ENCODE results near the gene PHACTR3.

PHACTR3 gene

DNA sequence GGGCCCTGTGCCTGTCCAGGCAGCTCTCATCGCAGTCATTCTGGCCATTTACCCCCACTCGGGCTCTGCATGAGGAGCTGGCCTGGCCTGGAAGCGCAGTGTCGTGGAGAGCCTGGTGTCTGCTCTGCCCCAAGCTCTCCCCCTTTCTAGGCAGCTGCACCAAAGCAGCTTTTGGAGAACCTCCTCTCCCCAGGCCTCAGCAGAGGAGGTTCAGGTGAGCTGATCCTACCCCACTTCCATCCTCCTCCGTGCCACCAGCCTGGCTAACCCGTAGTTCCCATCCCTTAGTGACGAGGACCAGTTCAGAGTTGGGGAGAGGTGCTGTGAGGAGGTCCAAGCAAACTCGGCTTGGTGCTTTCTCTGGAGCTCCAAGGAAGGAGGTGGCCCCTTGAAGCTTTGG, 30.5 kb upstream of the PHACTR3 start:
- DNase-seq (ENCODE audit: low spot score), result no peak

DNA sequence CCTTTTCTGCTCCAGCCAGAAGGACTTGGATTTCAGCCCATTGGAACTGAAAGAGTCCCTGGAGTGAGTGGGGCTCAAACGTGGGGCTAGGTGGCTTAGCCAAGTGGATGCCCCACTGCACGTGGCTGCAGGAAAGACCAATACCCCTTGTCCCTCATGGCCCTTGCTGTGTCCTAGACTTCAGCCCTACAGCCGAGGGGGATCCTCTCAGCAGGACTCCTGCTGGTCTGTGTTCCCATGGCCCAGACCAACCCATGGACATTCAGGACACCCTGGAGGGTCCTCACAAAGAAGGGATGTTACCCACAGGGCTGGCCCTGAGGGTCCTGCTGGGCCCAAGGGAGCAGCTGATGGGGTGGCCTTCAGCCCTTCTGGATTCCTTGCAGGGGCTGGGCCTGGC, 30.0 kb upstream of the PHACTR3 start:
- DNase-seq (ENCODE audit: low spot score), result no peak

- no peak for DNase-seq (ENCODE audit: low spot score)
These were observed 29.1 kb upstream of the PHACTR3 start for GRCh38 chr20:59575216-59575615.

GRCh38 chr20:59575653-59576052, 28.7 kb upstream of the PHACTR3 start:
- DNase-seq (ENCODE audit: low spot score), result no peak

GRCh38 chr20:59576216-59576953, 28.0 kb upstream of the PHACTR3 start:
- peak; percentile 48 for DNase-seq (ENCODE audit: low spot score)

DNA sequence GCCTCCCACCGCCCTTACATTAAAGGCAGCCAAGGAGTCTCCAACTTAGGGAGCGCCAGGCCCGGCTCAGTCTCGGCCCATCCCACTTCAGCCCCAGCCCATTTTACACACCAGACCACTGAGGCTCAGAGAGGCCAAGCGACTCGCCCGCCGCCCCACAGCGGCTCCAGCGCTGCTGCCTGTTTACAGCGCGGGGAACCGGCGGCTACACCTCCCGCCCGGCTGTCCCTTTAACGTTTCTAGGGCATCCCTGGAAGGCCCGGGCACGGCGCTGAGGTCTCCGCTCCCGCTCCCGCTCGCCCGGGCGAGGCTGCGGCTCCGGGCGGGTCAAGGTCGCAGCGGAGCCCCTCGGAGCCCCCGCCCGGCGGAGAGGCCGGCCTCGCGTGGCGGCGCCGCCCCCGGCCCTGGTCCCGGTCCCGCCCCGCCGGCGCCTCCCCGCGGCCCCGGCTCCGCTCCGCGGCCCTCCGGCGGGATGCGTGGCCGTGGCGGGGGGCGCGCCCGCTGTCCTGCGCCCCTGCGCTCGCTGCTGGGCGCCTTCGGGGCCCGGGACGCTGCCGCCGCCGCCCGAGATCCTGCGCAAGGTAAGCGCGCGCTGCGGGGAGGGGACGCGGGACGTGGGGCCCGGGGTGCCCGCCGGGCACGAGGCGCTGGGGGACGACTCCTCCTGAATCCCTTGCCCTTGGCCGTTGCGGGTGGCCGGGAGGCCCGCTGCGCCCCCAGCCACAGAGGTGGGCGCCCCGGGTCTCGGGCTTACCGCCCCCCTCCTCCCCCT, 27.1 kb upstream of the PHACTR3 start:
- DNase-seq (ENCODE audit: low spot score), result no peak

DNA sequence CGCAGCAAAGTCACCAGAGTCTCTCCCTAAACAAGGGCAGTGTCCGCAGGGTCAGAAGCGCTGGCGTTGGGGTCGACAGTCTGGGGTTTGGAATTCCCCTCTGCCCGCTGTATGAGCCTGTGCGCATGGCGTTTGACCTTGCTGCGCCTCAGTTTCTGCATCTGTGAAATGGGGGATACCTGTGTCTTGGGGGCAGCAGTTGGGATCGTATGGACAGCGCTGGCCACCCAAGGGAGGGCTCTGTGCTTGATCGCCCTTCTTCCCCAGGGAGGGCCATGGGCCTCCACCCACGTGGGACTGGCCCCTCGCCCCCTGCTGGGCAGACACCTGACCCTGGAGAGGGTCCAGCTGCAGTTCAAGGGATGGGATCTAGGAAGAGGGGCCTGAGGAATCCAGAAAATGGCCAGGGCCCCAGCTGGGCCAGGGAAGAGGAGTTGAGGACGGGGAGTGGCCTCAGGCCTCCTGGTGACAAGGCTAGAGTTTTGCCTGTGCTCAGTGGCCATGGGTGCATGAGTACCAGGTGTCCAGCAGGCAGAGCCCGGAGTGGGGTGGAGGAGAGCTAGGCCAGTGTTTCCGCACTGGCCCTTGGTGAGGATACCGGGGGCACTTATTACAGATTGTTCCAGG, 26.4 kb upstream of the PHACTR3 start:
- no peak for DNase-seq (ENCODE audit: low spot score)

DNA sequence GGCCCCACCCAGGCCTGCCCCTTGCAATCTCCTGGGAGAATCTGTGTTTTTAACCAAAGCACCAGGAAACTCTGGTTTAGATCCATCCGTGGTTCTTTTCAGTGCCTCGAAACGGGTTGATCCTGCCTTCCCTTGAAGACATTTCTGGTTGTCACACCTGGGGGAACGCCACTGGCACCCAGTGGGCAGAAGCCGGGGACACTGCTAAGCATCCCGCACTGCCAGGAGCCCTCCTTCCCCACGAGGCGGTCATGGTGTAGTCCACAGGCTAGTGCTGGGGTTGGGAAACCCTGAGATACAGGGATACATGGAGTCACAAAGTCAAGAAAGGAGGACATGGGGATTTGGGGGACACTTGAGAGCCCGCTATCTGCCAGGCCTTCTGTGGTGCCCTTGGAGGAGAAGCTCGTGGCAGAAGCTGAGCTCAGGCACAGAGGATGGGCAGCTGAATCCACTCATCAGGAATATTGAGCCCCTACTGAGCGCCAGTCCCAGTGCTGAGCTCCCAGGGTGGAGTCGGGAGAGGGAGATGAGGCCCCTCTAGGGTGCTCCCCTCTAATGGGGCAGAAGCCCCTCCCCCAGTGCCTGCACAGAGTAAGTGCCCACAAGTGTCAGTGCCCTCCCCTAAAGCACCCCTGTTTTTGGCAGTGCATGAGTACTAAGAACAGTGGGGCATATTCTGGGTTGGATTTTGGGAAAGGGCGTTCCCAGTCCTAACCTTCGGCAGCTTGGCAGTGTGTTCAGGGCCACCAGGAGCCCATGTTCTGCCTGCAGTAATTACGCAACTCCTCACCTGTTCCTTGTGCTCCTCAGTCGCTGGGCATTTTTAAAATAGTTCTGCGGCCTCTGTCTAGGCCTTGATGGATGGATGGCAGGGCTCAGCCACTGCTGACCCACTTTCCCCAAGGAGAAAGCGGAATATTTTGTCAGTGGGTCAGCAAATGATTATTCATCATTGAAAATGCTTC, 25.6 kb upstream of the PHACTR3 start:
- no peak for DNase-seq (ENCODE audit: low spot score)

DNA sequence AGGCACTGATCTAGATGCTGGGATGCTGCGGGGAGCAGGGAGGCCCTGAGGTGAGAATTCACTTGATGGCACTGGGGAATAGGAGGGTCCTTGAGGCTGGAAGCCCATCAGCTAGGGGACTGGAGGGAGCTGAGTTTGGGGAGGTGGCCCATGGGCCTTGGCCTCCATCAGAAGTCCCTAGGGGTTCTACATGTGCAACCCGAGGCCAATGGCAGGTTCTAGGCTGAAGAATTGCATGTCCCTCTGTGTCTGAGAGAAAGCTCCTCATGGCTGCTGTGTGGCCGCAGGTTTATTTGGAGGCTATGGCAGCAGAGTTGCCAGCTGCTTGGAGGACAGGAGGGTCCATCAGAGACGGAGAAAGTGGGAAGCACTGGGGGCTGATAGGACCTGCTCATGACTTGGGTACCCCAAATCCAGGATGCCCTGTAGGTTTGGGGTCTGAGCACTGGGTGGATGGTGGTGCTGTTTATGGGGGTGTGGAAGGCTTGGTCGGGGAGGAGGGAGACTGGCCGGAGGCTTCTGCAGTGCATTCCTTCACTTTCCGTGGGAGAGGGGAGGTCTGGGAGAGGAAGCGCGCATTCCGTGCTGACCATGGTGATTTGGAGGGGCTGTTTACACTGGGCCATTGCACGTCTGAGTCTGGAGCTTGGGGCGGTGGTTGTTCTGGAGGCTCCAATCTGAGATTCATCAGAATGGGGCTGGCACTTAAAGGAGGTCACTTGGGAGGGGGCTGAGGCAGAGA, 24.8 kb upstream of the PHACTR3 start:
- DNase-seq (ENCODE audit: low spot score), result no peak

- DNase-seq (ENCODE audit: low spot score), result no peak
These were observed 24.0 kb upstream of the PHACTR3 start for GRCh38 chr20:59580146-59580946.

DNA sequence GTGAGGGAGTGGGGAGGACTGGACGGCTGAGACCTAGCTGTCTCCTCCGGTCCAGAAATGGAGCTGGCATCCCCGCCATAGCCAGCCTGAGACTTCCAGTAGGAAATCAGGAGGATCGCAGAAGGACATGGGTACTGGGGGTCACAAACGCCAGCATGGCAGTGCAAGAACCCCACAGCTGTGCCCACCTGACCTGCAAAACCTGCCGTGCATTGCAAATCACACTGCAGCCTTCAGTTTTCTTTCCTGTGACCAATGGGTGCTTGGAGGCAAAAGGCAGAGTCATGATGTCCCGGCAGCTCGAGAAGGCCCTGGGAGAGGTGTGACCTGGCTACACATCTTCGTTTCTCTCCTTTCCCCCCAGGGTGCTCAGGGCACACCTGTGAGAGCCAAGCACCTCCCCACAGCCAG, 23.3 kb upstream of the PHACTR3 start:
- DNase-seq (ENCODE audit: low spot score), result no peak

DNA sequence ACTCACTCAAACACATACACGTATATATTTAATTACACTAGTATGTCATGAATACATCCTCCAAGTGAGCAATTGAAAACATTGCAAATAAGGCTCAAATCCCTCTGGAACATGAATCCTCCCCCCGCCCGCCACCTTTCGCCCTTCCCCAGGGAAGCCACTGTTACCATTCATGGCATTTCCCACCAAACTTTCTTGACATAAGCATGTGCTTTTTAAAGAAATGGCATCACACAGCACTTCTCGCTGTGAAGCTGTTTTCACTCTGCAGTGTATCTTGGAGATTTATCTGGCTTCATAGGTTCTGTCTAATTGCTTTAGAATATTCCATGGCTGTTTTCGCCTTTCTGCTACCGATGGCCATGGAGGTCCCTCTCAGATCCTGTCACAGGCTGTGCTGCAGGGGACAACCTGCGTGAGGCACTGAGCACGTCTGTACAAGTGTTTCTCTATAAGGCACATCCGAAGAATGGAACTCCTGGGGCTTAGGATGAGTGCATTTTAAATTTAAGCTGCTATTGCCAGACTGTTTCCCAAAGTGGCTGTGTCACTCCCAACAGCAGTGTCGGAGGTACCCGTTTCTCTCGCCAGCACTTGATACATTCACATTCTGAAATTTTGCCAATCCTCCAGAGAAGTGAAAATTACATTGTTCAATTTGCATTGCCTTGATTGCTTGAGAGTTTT, 22.2 kb upstream of the PHACTR3 start:
- no peak for DNase-seq (ENCODE audit: low spot score)

- DNase-seq (ENCODE audit: low spot score), result no peak
These were observed 20.7 kb upstream of the PHACTR3 start for GRCh38 chr20:59583428-59584277.

- DNase-seq (ENCODE audit: low spot score), result no peak
These were observed 19.9 kb upstream of the PHACTR3 start for GRCh38 chr20:59584278-59584925.

DNA sequence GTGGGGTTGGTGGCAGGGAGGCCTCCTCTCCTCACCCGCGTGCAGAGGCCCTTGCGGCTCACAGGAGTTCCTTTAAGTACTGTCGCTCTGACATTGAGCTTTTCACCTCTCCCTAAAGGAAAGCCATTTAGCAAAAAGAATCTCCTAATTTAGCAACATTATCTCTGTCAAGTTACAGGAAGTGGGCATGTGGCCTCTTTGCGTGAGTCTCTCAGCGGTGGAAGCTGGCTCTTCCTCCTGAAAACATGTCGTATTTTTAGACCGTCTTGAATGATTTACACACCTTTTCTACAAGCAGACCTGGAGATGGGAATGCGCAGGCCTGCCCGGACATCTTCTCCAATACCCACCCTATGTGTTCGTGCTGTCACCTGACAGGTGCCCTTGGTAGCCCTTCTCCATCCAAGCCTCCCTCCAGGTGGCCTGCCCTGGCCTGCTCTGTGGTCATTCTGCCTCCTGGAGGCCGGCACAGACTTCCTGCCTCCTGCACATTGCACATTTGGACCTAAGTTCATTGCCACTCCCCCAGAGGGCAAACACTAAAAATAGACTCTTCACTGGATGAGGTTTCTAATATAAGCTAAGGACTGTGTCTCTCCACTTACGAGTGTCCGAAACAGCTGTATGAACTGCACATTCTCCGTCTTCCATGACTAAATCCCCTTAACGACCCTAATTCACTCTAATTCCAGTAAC, 18.5 kb upstream of the PHACTR3 start:
- DNase-seq (ENCODE audit: low spot score), result no peak

DNA sequence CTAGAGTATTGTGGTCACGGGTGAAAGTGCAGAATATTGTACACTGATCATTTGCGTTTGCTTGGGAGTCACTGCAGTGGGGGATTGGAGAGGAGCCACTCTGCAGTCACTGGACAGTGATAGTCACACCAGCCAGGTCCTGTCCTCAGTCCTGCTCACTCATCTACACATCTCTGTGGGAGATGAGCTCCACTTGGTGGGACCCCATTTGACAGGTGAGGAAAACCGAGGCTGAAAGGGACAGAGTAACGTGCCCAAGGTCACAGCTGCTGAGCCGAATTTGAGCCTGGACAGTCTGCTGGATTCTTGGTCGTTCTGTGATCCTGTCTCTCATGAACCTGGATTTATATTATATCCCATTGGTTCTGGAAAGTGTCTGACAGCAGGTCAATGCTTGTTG, 17.7 kb upstream of the PHACTR3 start:
- no peak for DNase-seq (ENCODE audit: low spot score)

GRCh38 chr20:59587570-59587969, 16.8 kb upstream of the PHACTR3 start:
- no peak for DNase-seq (ENCODE audit: low spot score)
